Hematopoietic multipotent progenitor cell (in vitro differentiated cells): ENCODE results near the gene PCDHA8. TPM values are rescaled to one million over a fixed set of nuclear protein-coding genes. Genes with fewer than 3 reads are reported as not detected.
"Not testable (repeated sequence)": the region's sequence is repeated elsewhere in the genome, so short reads cannot be mapped to it uniquely, and the experiment has no call there.

Source experiments
- DNase-seq, 3 donors: peaks; one replicate each; pipeline ENCODE4 v3.0.0-alpha.2; 2011 to 2015; ENCODE audit warnings: low read depth in 2 of 3, low spot score in 2 of 3
- total RNA-seq: library from RNA; depleted of rRNA; stranded (reverse); fragments of >200 nt; gene quantifications from one replicate; pipeline ENCODE4 v1.2.3, GENCODE V29; 2012

The PCDHA8 gene
- total RNA-seq, 1 donor, result under 0.01 TPM

DNA sequence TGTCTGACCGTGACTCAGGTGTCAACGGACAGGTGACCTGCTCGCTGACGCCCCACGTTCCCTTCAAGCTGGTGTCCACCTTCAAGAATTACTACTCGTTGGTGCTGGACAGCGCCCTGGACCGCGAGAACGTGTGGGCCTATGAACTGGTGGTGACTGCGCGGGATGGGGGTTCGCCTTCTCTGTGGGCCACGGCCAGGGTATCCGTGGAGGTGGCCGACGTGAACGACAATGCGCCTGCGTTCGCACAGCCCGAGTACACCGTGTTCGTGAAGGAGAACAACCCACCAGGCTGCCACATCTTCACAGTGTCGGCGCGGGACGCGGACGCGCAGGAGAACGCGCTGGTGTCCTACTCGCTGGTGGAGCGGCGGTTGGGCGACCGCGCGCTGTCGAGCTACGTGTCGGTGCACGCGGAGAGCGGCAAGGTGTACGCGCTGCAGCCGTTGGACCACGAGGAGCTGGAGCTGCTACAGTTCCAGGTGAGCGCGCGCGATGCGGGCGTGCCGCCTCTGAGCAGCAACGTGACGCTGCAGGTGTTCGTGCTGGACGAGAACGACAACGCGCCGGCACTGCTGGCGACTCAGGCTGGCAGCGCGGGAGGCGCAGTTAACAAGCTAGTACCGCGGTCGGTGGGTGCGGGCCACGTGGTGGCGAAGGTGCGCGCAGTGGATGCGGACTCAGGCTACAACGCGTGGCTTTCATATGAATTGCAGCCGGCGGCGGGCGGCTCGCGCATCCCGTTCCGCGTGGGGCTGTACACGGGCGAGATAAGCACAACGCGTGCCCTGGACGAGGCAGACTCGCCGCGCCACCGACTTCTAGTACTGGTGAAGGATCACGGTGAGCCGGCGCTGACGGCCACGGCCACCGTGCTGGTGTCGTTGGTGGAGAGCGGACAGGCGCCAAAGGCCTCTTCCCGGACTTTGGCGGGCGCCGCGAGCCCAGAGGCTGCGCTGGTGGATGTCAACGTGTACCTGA, 29.5 kb downstream of the PCDHA8 start:
- DNase-seq, result no peak

DNA sequence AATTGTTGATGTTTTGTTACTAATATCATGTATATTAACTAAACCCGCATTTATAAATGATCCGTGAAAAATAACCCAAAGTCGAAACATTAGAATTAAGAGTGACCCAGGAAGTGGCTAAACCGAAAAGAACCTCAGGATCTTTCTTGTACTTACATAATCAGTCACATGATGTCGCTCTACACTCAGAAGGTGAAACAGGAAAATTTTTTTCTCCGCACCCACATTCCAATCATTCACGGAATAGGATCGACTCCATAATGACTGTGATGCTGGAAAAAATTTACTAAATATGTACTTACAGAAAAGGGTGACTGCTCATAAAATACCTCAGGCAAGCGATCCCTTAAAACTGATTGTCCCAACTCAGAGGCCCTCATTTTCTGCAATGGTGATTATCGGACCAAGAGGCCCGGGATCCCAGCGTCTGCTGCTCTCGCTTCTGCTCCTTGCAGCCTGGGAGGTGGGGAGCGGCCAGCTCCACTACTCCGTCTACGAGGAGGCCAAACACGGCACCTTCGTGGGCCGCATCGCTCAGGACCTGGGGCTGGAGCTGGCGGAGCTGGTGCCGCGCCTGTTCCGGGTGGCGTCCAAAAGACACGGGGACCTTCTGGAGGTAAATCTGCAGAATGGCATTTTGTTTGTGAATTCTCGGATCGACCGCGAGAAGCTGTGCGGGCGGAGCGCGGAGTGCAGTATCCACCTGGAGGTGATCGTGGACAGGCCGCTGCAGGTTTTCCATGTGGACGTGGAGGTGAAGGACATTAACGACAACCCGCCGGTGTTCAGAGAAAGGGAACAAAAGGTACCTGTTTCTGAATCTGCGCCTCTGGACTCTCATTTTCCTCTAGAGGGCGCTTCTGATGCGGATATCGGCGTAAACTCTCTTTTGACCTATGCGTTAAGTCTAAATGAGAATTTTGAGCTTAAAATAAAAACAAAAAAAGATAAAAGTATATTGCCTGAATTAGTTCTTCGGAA, 34.4 kb downstream of the PCDHA8 start, which contains the start of gene PCDHA12:
PCDHA12 (plus strand) TSS at position 224 of the 981 bp plus-strand sequence; CDS start at position 389, 165 bp downstream.
- DNase-seq, result no peak

DNA sequence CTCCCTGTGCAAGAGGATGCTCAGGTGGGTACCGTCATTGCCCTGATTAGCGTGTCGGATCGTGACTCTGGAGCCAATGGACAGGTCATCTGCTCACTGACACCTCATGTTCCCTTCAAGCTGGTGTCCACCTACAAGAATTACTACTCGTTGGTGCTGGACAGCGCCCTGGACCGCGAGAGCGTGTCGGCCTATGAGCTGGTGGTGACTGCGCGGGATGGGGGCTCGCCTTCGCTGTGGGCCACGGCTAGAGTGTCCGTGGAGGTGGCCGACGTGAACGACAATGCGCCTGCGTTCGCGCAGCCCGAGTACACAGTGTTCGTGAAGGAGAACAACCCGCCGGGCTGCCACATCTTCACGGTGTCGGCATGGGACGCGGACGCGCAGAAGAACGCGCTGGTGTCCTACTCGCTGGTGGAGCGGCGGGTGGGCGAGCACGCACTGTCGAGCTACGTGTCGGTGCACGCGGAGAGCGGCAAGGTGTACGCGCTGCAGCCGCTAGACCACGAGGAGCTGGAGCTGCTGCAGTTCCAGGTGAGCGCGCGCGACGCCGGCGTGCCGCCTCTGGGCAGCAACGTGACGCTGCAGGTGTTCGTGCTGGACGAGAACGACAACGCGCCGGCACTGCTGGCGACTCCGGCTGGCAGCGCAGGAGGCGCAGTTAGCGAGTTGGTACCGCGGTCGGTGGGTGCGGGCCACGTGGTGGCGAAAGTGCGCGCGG, 35.7 kb downstream of the PCDHA8 start:
- not testable (repeated sequence) for DNase-seq

DNA sequence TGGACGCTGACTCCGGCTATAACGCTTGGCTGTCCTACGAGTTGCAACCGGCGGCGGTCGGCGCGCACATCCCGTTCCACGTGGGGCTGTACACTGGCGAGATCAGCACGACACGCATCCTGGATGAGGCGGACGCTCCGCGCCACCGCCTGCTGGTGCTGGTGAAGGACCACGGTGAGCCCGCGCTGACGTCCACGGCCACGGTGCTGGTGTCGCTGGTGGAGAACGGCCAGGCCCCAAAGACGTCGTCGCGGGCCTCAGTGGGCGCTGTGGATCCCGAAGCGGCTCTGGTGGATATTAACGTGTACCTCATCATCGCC, 36.2 kb downstream of the PCDHA8 start:
- DNase-seq, result no peak

DNA sequence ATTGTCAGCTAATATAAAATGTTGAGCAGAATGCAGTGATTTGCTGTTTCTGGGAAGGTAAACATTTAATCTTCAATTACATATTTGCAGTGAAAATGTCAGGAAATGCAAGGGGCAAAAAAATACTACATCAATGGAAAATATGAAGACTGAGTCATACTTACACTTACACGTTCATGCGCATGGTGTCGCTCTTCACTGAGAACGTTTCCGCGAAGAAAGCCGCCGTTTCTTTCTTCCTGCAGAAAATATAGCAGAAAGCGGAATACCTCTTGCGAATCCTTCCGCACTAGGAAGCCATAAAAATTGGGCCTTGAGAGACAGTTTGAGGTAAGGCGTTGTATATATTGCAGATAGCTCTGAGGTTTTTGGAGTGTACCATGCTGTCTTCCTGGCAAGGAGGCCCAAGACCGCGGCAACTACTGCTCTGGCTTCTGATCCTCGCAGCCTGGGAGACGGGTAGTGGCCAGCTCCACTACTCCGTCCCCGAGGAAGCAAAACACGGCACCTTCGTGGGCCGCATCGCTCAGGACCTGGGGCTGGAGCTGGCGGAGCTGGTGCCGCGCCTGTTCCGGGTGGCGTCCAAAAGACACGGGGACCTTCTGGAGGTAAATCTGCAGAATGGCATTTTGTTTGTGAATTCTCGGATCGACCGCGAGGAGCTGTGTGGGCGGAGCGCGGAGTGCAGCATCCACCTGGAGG, 41.1 kb downstream of the PCDHA8 start, which contains the start of gene PCDHA13:
PCDHA13 (plus strand) TSS at position 236 of the 702 bp plus-strand sequence; CDS start at position 381, 145 bp downstream.
- DNase-seq, result no peak

DNA sequence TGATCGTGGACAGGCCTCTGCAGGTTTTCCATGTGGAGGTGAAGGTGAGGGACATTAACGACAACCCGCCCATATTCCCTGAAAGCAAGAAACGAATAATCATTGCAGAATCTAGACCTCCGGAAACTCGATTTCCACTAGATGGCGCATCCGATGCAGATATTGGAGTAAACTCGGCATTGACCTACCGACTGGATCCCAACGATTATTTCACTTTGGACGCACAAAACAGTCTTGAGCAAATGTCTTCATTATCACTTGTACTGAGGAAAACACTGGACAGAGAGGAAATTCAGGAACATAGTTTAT, 41.6 kb downstream of the PCDHA8 start:
- no peak for DNase-seq

DNA sequence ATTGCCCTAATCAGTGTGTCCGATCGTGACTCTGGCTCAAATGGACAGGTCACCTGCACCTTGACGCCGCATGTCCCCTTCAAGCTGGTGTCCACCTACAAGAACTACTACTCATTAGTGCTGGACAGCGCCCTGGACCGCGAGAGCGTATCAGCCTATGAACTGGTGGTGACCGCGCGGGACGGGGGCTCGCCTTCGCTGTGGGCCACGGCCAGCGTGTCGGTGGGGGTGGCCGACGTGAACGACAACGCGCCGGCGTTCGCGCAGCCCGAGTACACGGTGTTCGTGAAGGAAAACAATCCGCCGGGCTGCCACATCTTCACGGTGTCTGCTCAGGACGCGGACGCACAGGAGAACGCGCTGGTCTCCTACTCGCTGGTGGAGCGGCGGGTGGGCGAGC, 42.4 kb downstream of the PCDHA8 start:
- no peak for DNase-seq

DNA sequence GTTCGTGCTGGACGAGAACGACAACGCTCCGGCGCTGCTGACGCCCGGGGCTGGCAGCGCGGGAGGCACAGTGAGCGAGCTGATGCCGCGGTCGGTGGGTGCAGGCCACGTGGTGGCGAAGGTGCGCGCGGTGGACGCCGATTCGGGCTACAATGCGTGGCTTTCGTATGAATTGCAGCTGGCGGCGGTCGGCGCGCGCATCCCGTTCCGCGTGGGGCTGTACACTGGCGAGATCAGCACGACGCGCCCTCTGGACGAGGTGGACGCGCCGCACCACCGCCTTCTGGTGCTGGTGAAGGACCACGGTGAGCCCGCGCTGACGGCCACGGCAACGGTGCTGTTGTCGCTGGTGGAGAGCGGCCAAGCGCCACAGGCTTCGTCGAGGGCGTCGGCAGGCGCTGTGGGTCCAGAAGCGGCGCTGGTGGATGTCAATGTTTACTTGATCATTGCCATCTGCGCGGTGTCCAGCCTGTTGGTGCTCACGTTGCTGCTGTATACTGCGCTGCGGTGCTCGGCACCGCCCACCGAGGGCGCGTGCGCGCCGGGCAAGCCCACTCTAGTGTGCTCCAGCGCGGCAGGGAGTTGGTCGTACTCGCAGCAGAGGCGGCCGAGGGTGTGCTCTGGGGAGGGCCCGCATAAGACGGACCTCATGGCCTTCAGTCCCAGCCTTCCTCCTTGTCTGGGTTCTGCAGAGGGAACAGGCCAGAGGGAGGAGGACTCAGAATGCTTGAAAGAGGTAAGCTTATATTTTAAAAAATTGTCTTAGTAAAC, 43.1 kb downstream of the PCDHA8 start:
- no peak for DNase-seq

Other genes starting within 250 kb of the PCDHA8 start
- 5.4 TPM for gene CD14, start 208.0 kb upstream of the PCDHA8 start, total RNA-seq
- gene TMCO6, start 201.7 kb upstream of the PCDHA8 start, total RNA-seq, result 25.3 TPM
- 27.2 TPM for gene NDUFA2, start 193.6 kb upstream of the PCDHA8 start, total RNA-seq
- gene IK, start 193.4 kb upstream of the PCDHA8 start, total RNA-seq, result 61.1 TPM
- 18.3 TPM for gene WDR55, start 176.3 kb upstream of the PCDHA8 start, total RNA-seq
- 0.54 TPM for gene DND1, start 167.6 kb upstream of the PCDHA8 start, total RNA-seq
- gene HARS1, start 149.8 kb upstream of the PCDHA8 start, total RNA-seq, result 41.2 TPM
- 24.0 TPM for gene HARS2, start 149.7 kb upstream of the PCDHA8 start, total RNA-seq
- 22.1 TPM for gene ZMAT2, start 140.7 kb upstream of the PCDHA8 start, total RNA-seq
- not detected for gene PCDHA1, start 55.0 kb upstream of the PCDHA8 start, total RNA-seq
- under 0.01 TPM for gene PCDHA2, start 46.3 kb upstream of the PCDHA8 start, total RNA-seq
- gene PCDHA3, start 40.1 kb upstream of the PCDHA8 start, total RNA-seq, result under 0.01 TPM
- gene PCDHA4, start 34.1 kb upstream of the PCDHA8 start, total RNA-seq, result 0.27 TPM
- under 0.01 TPM for gene PCDHA5, start 19.6 kb upstream of the PCDHA8 start, total RNA-seq
- gene PCDHA6, start 13.2 kb upstream of the PCDHA8 start, total RNA-seq, result under 0.01 TPM
- 0.27 TPM for gene PCDHA7, start 6.9 kb upstream of the PCDHA8 start, total RNA-seq
- gene PCDHA9, start 7.2 kb downstream of the PCDHA8 start, total RNA-seq, result under 0.01 TPM
- gene PCDHA10, start 14.7 kb downstream of the PCDHA8 start, total RNA-seq, result under 0.01 TPM
- under 0.01 TPM for gene PCDHA11, start 27.8 kb downstream of the PCDHA8 start, total RNA-seq
- under 0.01 TPM for gene PCDHA12, start 34.1 kb downstream of the PCDHA8 start, total RNA-seq
- not detected for gene PCDHA13, start 40.9 kb downstream of the PCDHA8 start, total RNA-seq
- under 0.01 TPM for gene PCDHAC1, start 85.1 kb downstream of the PCDHA8 start, total RNA-seq
- under 0.01 TPM for gene PCDHAC2, start 125.3 kb downstream of the PCDHA8 start, total RNA-seq
- under 0.01 TPM for gene PCDHB1, start 210.2 kb downstream of the PCDHA8 start, total RNA-seq